Spleen (tissue), 7 donors: ENCODE data around the gene IL25.

Source experiments
- CTCF ChIP-seq, 11 experiments: fragments of 200-600 bp in 7 of 11; fragments of 450-650 bp in 4 of 11; sonication (generic) in 4 of 11; IDR thresholded peaks in 8 of 11; conservative IDR thresholded peaks in 3 of 11; 1 replicate in 7 of 11; 2 replicates in 4 of 11; pipeline versions ENCODE4 v1.4.0 to v1.8.0; 2016 to 2021; ENCODE audit warnings: antibody characterized with exemption in 11 of 11, inconsistent platforms in 4 of 11, mild to moderate bottlenecking in 1 of 11
- POLR2A ChIP-seq, 3 donors: fragments of 450-650 bp; IDR thresholded peaks; one replicate each; pipeline ENCODE4 v1.5.1; 2017; ENCODE audit warnings: antibody characterized with exemption in 3 of 3, mild to moderate bottlenecking in 1 of 3
- donor health status: DM: no; HTN: no; CAD: no; lungs with moderate emphysema.
- donor health status: DM: no; HTN: no; CAD: no.
- donor health status: DM: no; HTN: no; CAD: no.

DNA sequence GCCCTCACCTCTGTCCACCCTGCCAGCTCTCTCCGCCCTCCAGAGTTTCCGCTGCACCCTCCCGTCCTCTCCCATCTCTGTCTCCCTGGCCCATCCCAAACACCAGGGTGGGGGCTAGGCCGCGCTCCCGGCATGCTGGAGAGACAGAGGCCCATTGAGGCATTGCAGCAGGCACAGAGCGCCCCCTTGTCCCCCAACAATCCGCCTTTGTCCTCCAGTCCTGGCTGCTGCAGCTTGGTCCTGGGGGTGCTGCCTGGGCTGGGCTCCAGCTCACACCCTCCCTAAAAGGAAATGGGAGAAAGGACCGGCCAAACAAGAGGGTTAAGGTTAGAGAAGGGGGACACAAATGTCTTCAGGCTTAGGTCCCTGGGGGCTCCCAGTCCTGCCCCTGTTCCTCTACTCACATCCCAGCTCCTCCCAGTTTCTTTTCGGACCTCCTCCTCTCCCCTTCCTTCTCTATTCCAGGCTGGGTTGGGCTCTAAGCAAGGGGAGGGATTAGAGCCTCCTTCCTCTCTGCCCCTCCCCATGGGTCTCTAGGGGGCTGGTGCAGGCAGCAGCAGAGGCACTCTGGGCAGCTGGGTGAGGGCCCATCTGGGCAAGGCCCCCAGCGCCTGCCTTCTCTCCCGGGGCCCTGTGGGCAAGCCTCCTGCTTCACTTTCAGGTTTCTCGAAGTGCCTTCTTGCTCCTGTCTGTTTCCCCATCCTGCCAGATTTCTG, 4.0 kb downstream of the IL25 start, which contains the start of gene CMTM5:
- TF ChIP-seq POLR2A (IDR thresholded peaks at IDR 0.05) (no peak), CTCF (IDR thresholded peaks at IDR 0.05 in 8 of 11, conservative IDR thresholded peaks at IDR 0.05 in 3 of 11) (no peak)
